Measurements from ENCODE around the gene PLCL2.

Gene PLCL2

GRCh38 chr3:17038141-17038540, 153.4 kb downstream of the PLCL2 start:
- H3K4me3 ChIP-seq (replicated peaks; ENCODE audit: low read depth, low read length) = no peak overlapping the region
- TF ChIP-seq CTCF (IDR thresholded peaks at IDR 0.05; ENCODE audit: low read length, missing control alignments) = no peak
- no peak for DNase-seq (ENCODE audit: low read depth)

- H3K4me3 ChIP-seq (replicated peaks; ENCODE audit: low read depth, low read length) = no peak overlapping the region
- DNase-seq (ENCODE audit: low read depth) = no peak
- no peak for TF ChIP-seq CTCF (IDR thresholded peaks at IDR 0.05; ENCODE audit: low read length, missing control alignments)
Observed at GRCh38 chr3:17038900-17039553, 154.3 kb downstream of the PLCL2 start.

DNA sequence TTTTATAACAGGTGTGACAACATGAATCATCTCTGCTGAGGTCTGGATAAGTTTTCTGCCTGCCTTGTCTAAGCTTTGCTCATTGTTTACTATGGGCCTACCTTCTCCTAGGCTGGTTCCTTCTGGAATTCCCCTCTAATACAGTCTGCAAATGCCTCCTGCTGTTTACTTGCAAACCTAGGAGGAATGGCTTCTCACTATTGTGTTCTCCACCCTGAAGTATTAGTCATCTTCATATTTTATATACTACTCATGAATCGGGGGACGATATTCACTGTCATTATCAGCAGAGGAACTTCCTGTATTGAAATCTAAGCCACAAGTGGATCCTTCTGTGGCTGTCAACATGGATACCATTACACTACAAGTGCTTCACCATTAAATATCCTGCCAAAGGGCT, 154.8 kb downstream of the PLCL2 start:
- peak; percentile 20 for TF ChIP-seq CTCF (IDR thresholded peaks at IDR 0.05; ENCODE audit: low read length, missing control alignments)
- no peak overlapping the region for H3K4me3 ChIP-seq (replicated peaks; ENCODE audit: low read depth, low read length)
- DNase-seq (ENCODE audit: low read depth) = peak; percentile 97

- TF ChIP-seq CTCF (IDR thresholded peaks at IDR 0.05; ENCODE audit: low read length, missing control alignments) = no peak
- no peak for DNase-seq (ENCODE audit: low read depth)
- H3K4me3 ChIP-seq (replicated peaks; ENCODE audit: low read depth, low read length) = no peak overlapping the region
Observed at GRCh38 chr3:17040322-17040989, 155.7 kb downstream of the PLCL2 start.

DNA sequence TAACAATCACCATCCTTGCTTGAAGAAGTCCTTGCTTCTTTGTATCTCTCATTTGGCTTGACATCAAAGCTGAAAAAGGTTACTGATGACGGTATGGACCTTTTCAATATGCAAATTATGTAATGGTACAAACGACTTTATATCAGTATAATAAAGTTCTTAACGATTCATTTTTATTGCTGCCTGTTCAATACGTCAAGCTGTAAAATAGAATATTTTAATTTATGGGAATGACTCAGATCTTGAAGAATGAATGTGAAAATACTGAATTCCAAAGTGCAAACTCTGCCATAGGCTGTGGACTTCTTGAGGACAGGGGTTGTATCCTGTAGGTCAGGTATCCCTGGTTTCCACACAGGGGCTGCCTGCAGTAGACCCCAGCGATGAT, 156.2 kb downstream of the PLCL2 start:
- no peak for TF ChIP-seq CTCF (IDR thresholded peaks at IDR 0.05; ENCODE audit: low read length, missing control alignments)
- DNase-seq (ENCODE audit: low read depth) = no peak
- no peak overlapping the region for H3K4me3 ChIP-seq (replicated peaks; ENCODE audit: low read depth, low read length)

- no peak overlapping the region for H3K4me3 ChIP-seq (replicated peaks; ENCODE audit: low read depth, low read length)
- TF ChIP-seq CTCF (IDR thresholded peaks at IDR 0.05; ENCODE audit: low read length, missing control alignments) = no peak
- no peak for DNase-seq (ENCODE audit: low read depth)
Observed at GRCh38 chr3:17044855-17045254, 160.1 kb downstream of the PLCL2 start.

- H3K4me3 ChIP-seq (replicated peaks; ENCODE audit: low read depth, low read length) = no peak overlapping the region
- TF ChIP-seq CTCF (IDR thresholded peaks at IDR 0.05; ENCODE audit: low read length, missing control alignments) = no peak
- no peak for DNase-seq (ENCODE audit: low read depth)
Observed at GRCh38 chr3:17045705-17046104, 160.9 kb downstream of the PLCL2 start.
